IMR-90 (cell line): ENCODE results near the gene DNM2. TPM values are rescaled to one million over a fixed set of nuclear protein-coding genes. Genes with fewer than 3 reads are reported as not detected.

Source experiments
- ATAC-seq: fragments of 200-7000 bp; cut with Tn5 transposase; 2 replicates; pipeline ENCODE4 v1.9.1; 2020; ENCODE audit warnings: low read depth, mild to moderate bottlenecking, moderate library complexity
- BruUV-seq: library from RNA; stranded (reverse); fragments of 400-500 nt; replicated peaks from 2 replicates; lab custom pipeline; 2021; lab: Mats Ljungman, UMichigan
- CTCF ChIA-PET: fragments of 300-600 bp; formaldehyde crosslinking; extraction: SDS; loops from one replicate; lab custom pipeline; 2021; ENCODE audit warnings: antibody characterized with exemption; lab: Yijun Ruan, JAX
- POLR2A ChIA-PET: fragments of 300-600 bp; sonication (Branson Sonifier 250); formaldehyde crosslinking; loops from one replicate; lab custom pipeline; 2022; ENCODE audit warnings: antibody characterized with exemption; ENCODE audit not compliant: unreplicated experiment; lab: Charles Lee
- DNase-seq: peaks from one replicate; pipeline ENCODE4 v3.0.0; 2013
- H2AFZ ChIP-seq: replicated peaks from 2 replicates; pipeline ENCODE3; 2013; ENCODE audit warnings: low read length, mild to moderate bottlenecking; ENCODE audit not compliant: poor library complexity
- H2AK5ac ChIP-seq: 2 replicates; pipeline ENCODE4 v1.6.1; 2013; ENCODE audit warnings: low read depth, low read length, inconsistent platforms
- H2AK9ac ChIP-seq: replicated peaks from 2 replicates; pipeline ENCODE3; 2013; ENCODE audit warnings: mild to moderate bottlenecking, low read depth, low read length, moderate library complexity; ENCODE audit not compliant: poor library complexity
- H2BK120ac ChIP-seq: 2 replicates; pipeline ENCODE4 v1.6.1; 2013; ENCODE audit warnings: low read depth, low read length, inconsistent platforms
- H2BK15ac ChIP-seq: 3 replicates; pipeline ENCODE4 v1.6.1; 2013; ENCODE audit warnings: low read depth, low read length, inconsistent platforms
- H2BK20ac ChIP-seq: 2 replicates; pipeline ENCODE4 v1.6.1; 2013; ENCODE audit warnings: low read depth, mild to moderate bottlenecking, inconsistent platforms, low read length, moderate library complexity
- H2BK5ac ChIP-seq: 2 replicates; pipeline ENCODE4 v1.6.1; 2013; ENCODE audit warnings: mild to moderate bottlenecking, low read depth, low read length, inconsistent platforms; ENCODE audit not compliant: poor library complexity, severe bottlenecking
- H3K14ac ChIP-seq: replicated peaks from 2 replicates; pipeline ENCODE4 v1.6.1; 2013; ENCODE audit warnings: low read depth, low read length, inconsistent platforms
- H3K18ac ChIP-seq: 2 replicates; pipeline ENCODE4 v1.6.1; 2013; ENCODE audit warnings: low read depth, low read length, control low read depth
- H3K23ac ChIP-seq: 2 replicates; pipeline ENCODE4 v1.6.1; 2013; ENCODE audit warnings: low read depth, low read length, inconsistent platforms
- H3K27ac ChIP-seq: 2 replicates; pipeline ENCODE4 v1.5.1; 2013; ENCODE audit warnings: mild to moderate bottlenecking, control low read depth, low read length; ENCODE audit not compliant: insufficient read depth
- H3K27me3 ChIP-seq: 2 replicates; pipeline ENCODE4 v1.6.1; 2013; ENCODE audit warnings: low read length; ENCODE audit not compliant: control insufficient read depth, insufficient read depth
- H3K36me3 ChIP-seq: 2 replicates; pipeline ENCODE4 v1.6.1; 2013; ENCODE audit warnings: low read length, mixed read lengths; ENCODE audit not compliant: control insufficient read depth, insufficient read depth
- H3K4ac ChIP-seq: 2 replicates; pipeline ENCODE4 v1.6.1; 2013; ENCODE audit warnings: low read depth, low read length, inconsistent platforms
- H3K4me1 ChIP-seq: 2 replicates; pipeline ENCODE4 v1.6.1; 2013; ENCODE audit warnings: low read length, mixed read lengths; ENCODE audit not compliant: control insufficient read depth, insufficient read depth
- H3K4me2 ChIP-seq: 2 replicates; pipeline ENCODE4 v1.6.1; 2013; ENCODE audit warnings: low read depth, mild to moderate bottlenecking, control low read depth, low read length, moderate library complexity
- H3K4me3 ChIP-seq: 2 replicates; pipeline ENCODE4 v1.5.1; 2013; ENCODE audit warnings: low read depth, mild to moderate bottlenecking, control low read depth, low read length, moderate library complexity; ENCODE audit not compliant: insufficient read depth
- H3K56ac ChIP-seq: 2 replicates; pipeline ENCODE4 v1.6.1; 2013; ENCODE audit warnings: low read length, inconsistent platforms; ENCODE audit not compliant: insufficient read depth; ENCODE audit errors: extremely low read depth
- H3K79me1 ChIP-seq, 2 experiments: 2 replicates each; pipeline ENCODE4 v1.6.1; 2013; ENCODE audit warnings: low read length in 2 of 2, inconsistent platforms in 1 of 2, low read depth in 1 of 2
- H3K9ac ChIP-seq: 2 replicates; pipeline ENCODE4 v1.6.1; 2013; ENCODE audit warnings: low read depth, low read length, control low read depth
- H3K9me1 ChIP-seq: 2 replicates; pipeline ENCODE4 v1.6.1; 2013; ENCODE audit warnings: low read length, inconsistent platforms; ENCODE audit not compliant: insufficient read depth
- H3K9me3 ChIP-seq: 2 replicates; pipeline ENCODE4 v1.6.1; 2013; ENCODE audit warnings: low read length; ENCODE audit not compliant: control insufficient read depth, insufficient read depth
- H4K20me1 ChIP-seq: 2 replicates; pipeline ENCODE4 v1.6.1; 2013; ENCODE audit warnings: low read length, inconsistent platforms; ENCODE audit not compliant: insufficient read depth
- H4K5ac ChIP-seq: 2 replicates; pipeline ENCODE4 v1.6.1; 2013; ENCODE audit warnings: mild to moderate bottlenecking, low read depth, low read length, control low read depth
- H4K8ac ChIP-seq, 2 experiments: 2 replicates each; pipeline ENCODE4 v1.6.1; 2013; ENCODE audit warnings: low read depth in 2 of 2, low read length in 2 of 2, control low read depth in 1 of 2, inconsistent platforms in 1 of 2
- H4K91ac ChIP-seq: 2 replicates; pipeline ENCODE4 v1.6.1; 2013; ENCODE audit warnings: low read depth, low read length, inconsistent platforms; ENCODE audit not compliant: insufficient read depth
- BHLHE40 ChIP-seq: fragments of 150-350 bp; IDR thresholded peaks from 2 replicates; pipeline ENCODE4 v1.6.1; 2016; ENCODE audit warnings: mild to moderate bottlenecking, low read depth, low read length
- CEBPB ChIP-seq: IDR thresholded peaks from 2 replicates; pipeline ENCODE4 v1.6.1; 2012; ENCODE audit warnings: low read depth, low read length, improper control_type of control experiment
- FOS ChIP-seq: fragments of 150-350 bp; IDR thresholded peaks from 2 replicates; pipeline ENCODE4 v1.6.1; 2016; ENCODE audit warnings: low read depth, low read length
- MXI1 ChIP-seq: IDR thresholded peaks from 2 replicates; pipeline ENCODE4 v1.6.1; 2012; ENCODE audit warnings: low read depth, mild to moderate bottlenecking, low read length, moderate library complexity, borderline replicate concordance
- NFE2L2 ChIP-seq: fragments of 150-350 bp; IDR thresholded peaks from 2 replicates; pipeline ENCODE4 v1.6.1; 2016; ENCODE audit warnings: low read depth, mild to moderate bottlenecking, low read length
- POLR2A ChIP-seq: IDR thresholded peaks from 2 replicates; pipeline ENCODE4 v1.6.1; 2012; ENCODE audit warnings: mild to moderate bottlenecking, low read depth, low read length
- SMC3 ChIP-seq: fragments of 150-350 bp; IDR thresholded peaks from 2 replicates; pipeline ENCODE4 v1.6.1; 2016; ENCODE audit warnings: low read depth, mild to moderate bottlenecking, antibody characterized with exemption, low read length, moderate library complexity
- WGBS, 2 experiments: methylation state at CpG; one replicate each; pipeline versions ENCODE4 v1.1.5 to v1.1.7; 2013; ENCODE audit warnings: missing lambda C conversion rate in 2 of 2; ENCODE audit not compliant: insufficient read length in 1 of 2; ENCODE audit errors: extremely low coverage in 2 of 2; 5-methylcytosine and 5-hydroxymethylcytosine counted together
- dilution Hi-C: fragments of 300-500 bp; cut with HindIII; formaldehyde crosslinking; loops from one replicate; pipeline ENCODE4 v1.14.3; 2018; ENCODE audit warnings: low sequenced_read_pairs; ENCODE audit not compliant: unreplicated experiment
- in situ Hi-C: fragments of 300-500 bp; cut with MboI; formaldehyde crosslinking; loops from 3 replicates; pipeline ENCODE4 v1.14.3; 2019; ENCODE audit warnings: low sequenced_read_pairs, inconsistent platforms, mixed read lengths
- intact Hi-C: fragments of 100-400 bp; cut with micrococcal nuclease; formaldehyde crosslinking; loops from 2 replicates; pipeline ENCODE4 v1.10.0; 2022
- polyA plus RNA-seq, 3 experiments: library from polyadenylated mRNA; depleted of rRNA; stranded (reverse); fragments of >200 nt; gene quantifications; 2 replicates each; pipeline ENCODE4 v1.2.3, GENCODE V29; 2012; ENCODE audit warnings: low replicate concordance in 1 of 3
- total RNA-seq: library from RNA; depleted of rRNA; stranded (reverse); fragments of >200 nt; gene quantifications from 2 replicates; pipeline ENCODE4 v1.2.3, GENCODE V29; 2012
- TF ChIP-seq, protein P1 (sequence below): fragments of 150-350 bp; IDR thresholded peaks from 2 replicates; pipeline ENCODE4 v1.6.1; 2016; ENCODE audit warnings: low read depth, mild to moderate bottlenecking, low read length, moderate library complexity, borderline replicate concordance
- TF ChIP-seq, protein P2 (sequence below): fragments of 150-350 bp; IDR thresholded peaks from 2 replicates; pipeline ENCODE4 v1.6.1; 2017; ENCODE audit warnings: mild to moderate bottlenecking, antibody characterized with exemption, low read length, low read depth

DNM2 gene
- total and polyA plus RNA-seq, 2 of the 4 experiments (the other 2 are of a cell fraction), result 55.6 to 74.2 TPM

DNA sequence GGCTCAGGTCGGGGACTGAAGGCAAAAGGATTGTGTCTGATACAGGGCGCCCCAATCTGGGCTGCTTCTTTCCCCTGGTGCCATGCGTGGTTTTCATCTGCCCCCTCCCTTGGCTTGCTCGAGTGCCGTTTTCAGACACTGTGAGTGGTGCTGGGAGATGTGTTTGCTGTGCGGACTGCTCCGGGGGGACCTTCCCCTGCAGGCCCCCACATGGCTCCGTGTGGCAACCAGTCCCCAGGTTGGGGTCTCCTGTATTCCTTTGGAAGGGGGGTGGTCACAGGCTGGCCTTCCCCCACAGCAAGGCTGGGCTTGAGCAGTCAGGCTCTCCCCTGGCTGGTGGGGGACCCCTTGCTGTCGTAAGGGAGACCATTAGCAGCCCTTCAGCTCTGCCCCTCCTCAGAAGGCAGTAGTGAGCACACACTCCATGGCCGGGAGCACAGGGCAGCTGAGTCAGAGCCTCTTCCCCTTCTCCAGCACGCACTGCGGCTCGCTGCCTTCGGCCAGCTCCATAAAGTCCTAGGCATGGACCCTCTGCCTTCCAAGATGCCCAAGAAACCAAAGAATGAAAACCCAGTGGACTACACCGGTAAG is 37.2 kb upstream of the DNM2 start:
- H3K36me3 ChIP-seq, result peaks cover 85% of the 10 kb centered on the region
- no peak overlapping the region for H3K4me2 ChIP-seq
- ChIA-PET POLR2A (no interaction called here), CTCF (no interaction called here)
- H3K9ac ChIP-seq, result no peak overlapping the region
- WGBS, 2 experiments, result 88% methylated on average over 3 of the region's 15 CpGs; no CpG with 5 or more reads in 1 of the 2 experiments
- no peak overlapping the region for H3K4me3 ChIP-seq
- H4K8ac ChIP-seq, result no peak overlapping the region
- no TSS peak for BruUV-seq
- peaks cover 70% of the 10 kb centered on the region for H4K20me1 ChIP-seq
- H2BK15ac ChIP-seq, result no peak overlapping the region
- in situ Hi-C loops (no loop called here), intact Hi-C loops (no loop called here), dilution Hi-C loops (no loop called here)
- H2BK120ac ChIP-seq, result no peak overlapping the region
- no peaks in the 10 kb centered on the region for H3K9me1 ChIP-seq
- H3K4me1 ChIP-seq, result no peaks in the 10 kb centered on the region
- H2AFZ ChIP-seq, result peak overlapping the region; percentile 15
- H3K27ac ChIP-seq, result no peak overlapping the region
- H3K79me1 ChIP-seq, result peaks cover 51 to 70% of the 10 kb centered on the region in 2 experiments
- no peak overlapping the region for H3K14ac ChIP-seq
- no peak for ATAC-seq
- no peak overlapping the region for H3K56ac ChIP-seq
- H2AK9ac ChIP-seq, result no peak overlapping the region
- no peaks in the 10 kb centered on the region for H3K9me3 ChIP-seq
- no peak for DNase-seq
- no peak overlapping the region for H3K18ac ChIP-seq
- no peak overlapping the region for H3K23ac ChIP-seq
- no peak overlapping the region for H3K4ac ChIP-seq
- no peak overlapping the region for H4K5ac ChIP-seq
- no peak overlapping the region for H4K91ac ChIP-seq
- TF ChIP-seq MXI1, result no peak
- TF ChIP-seq CEBPB, result no peak
- no peak for TF ChIP-seq BHLHE40
- no peak for TF ChIP-seq NFE2L2
- no peak for TF ChIP-seq FOS
- no peak for TF ChIP-seq POLR2A
- TF ChIP-seq, protein P1, sequence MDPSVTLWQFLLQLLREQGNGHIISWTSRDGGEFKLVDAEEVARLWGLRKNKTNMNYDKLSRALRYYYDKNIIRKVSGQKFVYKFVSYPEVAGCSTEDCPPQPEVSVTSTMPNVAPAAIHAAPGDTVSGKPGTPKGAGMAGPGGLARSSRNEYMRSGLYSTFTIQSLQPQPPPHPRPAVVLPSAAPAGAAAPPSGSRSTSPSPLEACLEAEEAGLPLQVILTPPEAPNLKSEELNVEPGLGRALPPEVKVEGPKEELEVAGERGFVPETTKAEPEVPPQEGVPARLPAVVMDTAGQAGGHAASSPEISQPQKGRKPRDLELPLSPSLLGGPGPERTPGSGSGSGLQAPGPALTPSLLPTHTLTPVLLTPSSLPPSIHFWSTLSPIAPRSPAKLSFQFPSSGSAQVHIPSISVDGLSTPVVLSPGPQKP, result no peak
- TF ChIP-seq, protein P2, sequence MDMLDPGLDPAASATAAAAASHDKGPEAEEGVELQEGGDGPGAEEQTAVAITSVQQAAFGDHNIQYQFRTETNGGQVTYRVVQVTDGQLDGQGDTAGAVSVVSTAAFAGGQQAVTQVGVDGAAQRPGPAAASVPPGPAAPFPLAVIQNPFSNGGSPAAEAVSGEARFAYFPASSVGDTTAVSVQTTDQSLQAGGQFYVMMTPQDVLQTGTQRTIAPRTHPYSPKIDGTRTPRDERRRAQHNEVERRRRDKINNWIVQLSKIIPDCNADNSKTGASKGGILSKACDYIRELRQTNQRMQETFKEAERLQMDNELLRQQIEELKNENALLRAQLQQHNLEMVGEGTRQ, result no peak
- no peak for TF ChIP-seq SMC3
- no peak overlapping the region for H2BK5ac ChIP-seq
- H2AK5ac ChIP-seq, result no peak overlapping the region
- H2BK20ac ChIP-seq, result no peak overlapping the region
- H3K27me3 ChIP-seq, result no peaks in the 10 kb centered on the region
